Measurements from ENCODE around the gene BMPR1B. TPM values are rescaled to one million over a fixed set of nuclear protein-coding genes. Genes with fewer than 3 reads are reported as not detected.
"Not testable (repeated sequence)": the region's sequence is repeated elsewhere in the genome, so short reads cannot be mapped to it uniquely, and the experiment has no call there.

BMPR1B gene
- total RNA-seq, 1 donor from 2014 or later, result not detected

DNA sequence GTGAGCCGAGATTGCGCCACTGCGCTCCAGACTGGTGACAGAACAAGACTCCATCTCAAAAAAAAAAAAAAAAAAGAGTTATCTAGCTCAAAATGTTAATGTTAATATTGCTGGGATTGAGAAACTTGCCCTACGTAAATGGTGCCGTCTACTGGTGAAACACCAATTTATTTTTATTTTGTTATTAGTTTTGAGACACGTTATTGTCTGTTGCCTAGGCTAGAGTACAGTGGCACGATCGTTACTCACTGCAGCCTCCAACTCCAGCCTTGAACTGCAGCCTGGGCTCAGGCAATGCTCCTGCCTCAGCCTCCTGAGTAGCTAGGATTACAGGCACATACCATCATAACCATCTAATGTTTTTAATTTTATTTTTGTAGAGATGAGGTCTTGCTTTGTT is 262.8 kb downstream of the BMPR1B start:
- intact Hi-C loops (cut with micrococcal nuclease), result no loop called here

- intact Hi-C loops (cut with micrococcal nuclease), result no loop called here
Observed at GRCh38 chr4:95021099-95021498, 263.3 kb downstream of the BMPR1B start.

GRCh38 chr4:95023110-95023509 is 265.4 kb downstream of the BMPR1B start:
- intact Hi-C loops (cut with micrococcal nuclease), result no loop called here

DNA sequence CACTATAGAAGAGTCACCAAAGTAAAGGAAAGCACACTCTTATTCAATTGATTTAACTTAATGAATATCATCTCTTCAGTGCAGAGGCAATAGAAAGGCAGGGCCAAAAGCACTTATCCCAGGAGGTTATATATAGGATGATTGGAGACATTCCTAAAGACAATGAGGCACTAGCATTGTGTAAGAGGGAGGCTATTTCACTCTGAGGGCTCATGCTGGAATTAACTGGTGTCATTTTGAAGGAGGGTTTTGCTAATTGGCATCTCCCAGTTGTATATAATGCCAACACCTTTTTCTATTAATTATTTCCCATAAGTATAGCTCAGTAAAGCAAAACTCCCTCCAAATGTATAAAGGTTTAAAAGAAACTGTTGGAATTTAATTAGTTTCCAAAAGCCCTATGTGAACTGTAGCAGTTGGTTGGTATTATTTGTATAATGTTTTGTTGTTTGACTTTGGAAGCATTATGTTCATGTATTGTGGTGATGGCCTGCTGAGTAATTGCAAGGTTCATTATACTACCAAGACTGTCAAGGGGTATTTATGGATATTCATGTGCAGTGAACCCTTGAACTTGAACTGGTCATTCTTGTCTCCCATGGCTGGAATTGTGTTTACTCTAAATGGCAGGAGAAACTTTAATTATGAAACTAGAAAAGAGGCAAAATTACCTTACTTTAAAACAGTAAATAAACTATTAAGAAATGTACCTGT is 270.3 kb downstream of the BMPR1B start:
- intact Hi-C loops (cut with micrococcal nuclease), result no loop called here

DNA sequence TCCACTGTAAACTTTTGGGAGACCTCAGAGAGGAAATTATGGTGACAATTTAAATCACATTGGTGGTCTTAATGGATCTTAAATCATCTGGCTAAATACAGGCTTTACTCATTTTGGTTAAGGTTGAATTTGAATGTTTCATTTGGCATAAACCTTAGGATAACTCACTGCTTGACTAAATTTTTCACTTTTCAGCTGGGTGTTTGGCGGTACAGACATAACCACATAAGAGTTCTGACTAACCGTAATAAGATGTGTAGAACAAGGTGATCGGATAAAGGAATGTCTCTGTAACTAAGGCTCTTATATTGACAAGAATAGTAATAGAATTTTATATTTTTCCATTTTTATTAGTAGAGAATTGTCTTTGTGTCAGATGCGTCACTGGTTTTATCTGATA is 281.0 kb downstream of the BMPR1B start:
- intact Hi-C loops (cut with micrococcal nuclease), result no loop called here

DNA sequence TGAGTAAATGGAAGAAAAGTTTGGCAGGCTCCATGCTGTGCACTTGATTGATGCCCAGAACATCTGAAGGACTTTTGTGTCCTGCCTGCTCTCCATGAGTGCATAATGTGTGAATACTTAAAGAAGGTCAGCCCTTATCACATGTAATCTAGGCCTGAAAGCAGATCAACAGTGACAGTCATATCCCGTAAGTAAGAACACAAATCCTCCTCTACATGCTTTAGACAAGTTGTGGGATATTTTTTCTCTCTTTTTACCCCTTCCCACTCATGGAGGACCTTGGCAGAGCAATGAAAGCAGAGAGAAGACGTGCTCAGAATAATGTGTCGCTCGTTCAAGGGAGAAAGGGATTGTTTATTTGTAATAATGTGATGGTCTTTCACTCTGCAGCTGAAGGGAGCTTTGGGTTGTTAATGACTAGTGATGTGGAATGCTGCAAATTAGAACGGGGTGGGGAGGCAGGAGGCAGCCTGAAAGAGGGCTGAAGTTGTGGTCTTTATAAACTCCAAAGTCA is 286.6 kb downstream of the BMPR1B start:
- intact Hi-C loops (cut with micrococcal nuclease), result no loop called here

DNA sequence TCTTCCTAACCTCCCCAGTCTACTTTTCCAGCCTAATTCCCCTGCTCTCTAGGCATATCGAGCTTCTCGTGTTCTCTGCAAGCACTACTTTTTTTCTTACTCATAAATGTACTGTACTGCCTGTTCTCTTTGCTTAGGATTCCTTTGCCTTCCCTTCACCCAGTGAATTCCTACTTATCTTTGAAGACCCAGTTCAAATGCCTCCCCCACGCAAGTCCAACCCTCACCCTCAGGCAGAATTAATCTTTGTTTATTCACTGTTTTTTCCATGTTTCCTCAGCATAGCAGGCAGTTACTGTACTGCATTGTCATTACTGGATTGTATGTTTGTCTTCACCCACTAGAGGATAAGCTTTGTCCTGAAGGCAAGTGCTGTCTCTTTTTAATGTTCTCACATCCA is 287.7 kb downstream of the BMPR1B start:
- intact Hi-C loops (cut with micrococcal nuclease), result no loop called here

GRCh38 chr4:95048296-95048695 is 290.5 kb downstream of the BMPR1B start:
- intact Hi-C loops (cut with micrococcal nuclease), result no loop called here

DNA sequence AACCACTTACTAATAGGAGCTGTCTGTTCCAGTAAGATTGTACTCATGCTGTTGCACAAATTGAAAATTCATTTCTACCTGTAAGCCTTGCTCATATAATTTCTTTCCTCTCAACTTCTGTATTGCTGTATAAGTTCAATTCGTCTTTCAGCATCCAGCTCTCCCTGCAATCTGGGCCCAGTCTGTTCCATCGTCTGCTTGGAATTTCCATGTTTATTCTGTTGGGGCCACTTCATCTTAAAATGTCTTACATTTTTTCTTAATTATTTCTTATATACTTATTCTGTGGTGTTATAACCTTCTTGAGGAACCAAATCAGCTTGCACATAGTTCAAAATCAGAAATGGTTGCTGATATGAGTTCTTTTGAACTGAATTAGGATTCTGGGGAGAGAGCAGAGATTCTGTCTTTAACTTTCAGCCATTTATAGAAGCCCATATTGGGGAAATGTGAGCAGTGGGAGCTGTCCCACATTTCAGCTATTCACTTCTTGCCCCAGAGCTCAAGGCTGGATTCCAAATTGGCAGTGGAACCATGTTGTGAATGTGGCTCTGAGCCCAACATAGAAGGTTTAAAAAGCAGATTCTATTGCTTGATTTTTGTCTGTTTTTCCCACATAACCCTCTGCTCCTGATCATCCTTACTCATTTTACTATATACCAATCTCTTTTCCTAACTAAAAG is 291.9 kb downstream of the BMPR1B start:
- intact Hi-C loops (cut with micrococcal nuclease), result no loop called here

DNA sequence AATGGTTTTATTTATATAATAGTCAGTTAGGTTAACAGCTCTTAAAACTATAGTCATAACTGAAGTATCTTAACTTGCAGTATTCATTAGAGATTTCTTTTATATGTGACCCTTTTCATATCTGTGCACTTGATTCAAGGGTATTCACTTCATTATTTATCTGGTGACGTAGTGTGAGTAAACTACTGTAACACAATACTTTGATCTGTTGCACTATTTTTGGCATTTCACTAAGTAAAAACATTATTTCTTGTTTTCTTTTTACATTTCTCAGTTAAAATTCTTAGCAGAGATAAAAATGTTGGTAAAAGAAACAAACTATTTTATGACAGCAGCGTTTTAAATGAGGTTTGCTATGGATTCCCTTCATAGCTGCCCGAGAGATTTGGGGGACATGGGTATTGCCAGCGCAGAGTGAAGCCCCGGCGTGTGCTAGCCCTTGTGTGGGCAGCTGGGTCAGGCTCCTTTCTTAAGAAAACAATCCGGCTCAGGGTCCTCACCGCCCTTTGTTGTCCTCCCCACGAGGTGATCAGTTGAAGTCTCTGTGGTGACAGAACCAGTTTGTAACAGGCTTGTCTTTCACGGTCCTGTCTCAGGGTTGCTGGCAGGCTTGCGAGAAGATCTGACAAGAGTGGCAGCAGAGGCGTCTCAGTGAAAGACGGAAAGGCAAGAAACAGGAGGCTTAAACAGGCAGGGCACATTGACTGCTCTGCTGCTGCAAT is 293.4 kb downstream of the BMPR1B start:
- intact Hi-C loops (cut with micrococcal nuclease), result no loop called here

DNA sequence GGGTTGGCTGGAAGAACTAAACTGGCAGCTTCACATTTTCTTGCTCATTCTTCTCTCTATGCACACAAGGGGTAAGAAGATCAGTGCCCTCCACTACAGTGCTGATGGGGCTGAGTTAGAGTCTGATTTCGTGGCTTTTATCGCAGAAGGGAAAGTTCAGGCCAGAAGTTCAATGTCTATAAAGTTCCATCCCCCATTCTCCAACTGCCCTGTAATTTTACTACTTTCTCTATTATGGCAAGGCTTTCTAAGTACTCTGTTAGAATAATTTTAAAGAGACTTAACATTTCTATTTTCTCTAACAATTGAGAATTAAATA is 293.9 kb downstream of the BMPR1B start:
- intact Hi-C loops (cut with micrococcal nuclease), result no loop called here

- intact Hi-C loops (cut with micrococcal nuclease), result no loop called here
Observed at GRCh38 chr4:95058991-95059390, 301.2 kb downstream of the BMPR1B start.

DNA sequence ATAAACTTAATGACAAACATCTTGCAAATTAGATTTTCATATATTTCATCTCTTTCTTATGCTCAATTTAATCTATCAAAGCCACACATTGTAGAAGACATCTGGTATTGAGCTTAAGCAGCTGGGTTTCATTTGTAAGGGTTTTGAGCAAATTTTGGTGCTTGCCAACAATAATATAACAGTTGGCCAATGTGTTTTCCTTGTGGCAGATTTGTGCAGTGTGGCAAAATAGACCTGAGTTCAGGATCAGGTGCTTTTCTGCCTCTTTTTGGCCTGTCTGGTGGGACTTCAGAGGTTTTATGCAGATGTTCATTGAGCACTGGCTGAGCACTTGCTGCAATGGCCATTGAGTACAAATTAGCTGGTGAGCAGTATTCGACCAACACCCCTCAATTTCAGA is 301.9 kb downstream of the BMPR1B start:
- intact Hi-C loops (cut with micrococcal nuclease), result no loop called here

DNA sequence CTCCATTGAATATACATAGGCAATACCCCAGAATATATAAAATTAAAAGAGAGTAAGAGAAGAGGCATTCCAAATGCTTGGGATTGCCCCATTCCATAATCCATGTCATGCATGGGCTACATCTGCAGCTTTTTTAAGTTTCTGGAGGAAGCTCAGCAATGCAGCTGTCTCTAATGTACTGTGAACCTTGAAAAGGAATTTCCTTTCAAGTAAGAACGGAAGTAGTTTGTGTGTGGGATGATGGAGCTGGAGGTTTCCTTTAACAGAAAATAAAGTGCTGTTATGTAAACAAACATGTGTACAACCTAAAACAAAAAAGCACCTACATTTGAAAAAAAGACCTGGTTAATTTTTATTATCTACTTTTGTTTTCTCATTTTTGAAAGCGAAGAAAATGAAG is 303.5 kb downstream of the BMPR1B start:
- intact Hi-C loops (cut with micrococcal nuclease), result no loop called here

DNA sequence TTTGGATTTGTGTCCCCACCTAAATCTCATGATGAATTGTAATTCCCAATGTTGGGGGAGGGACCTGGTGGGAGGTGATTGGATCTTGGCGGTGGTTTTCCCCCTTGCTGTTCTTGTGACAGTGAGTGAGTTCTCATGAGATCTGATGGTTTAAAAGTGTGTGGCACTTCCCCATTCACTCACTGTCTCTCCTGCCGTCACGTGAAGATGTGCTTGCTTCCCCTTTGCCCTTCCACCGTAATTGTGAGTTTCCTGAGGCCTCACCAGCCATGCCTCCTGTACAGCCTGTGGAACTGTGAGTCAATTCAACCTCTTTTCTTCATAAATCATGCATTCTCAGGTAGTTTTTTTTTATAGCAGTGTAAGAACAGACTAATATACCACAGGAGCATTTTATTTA is 304.0 kb downstream of the BMPR1B start:
- intact Hi-C loops (cut with micrococcal nuclease), result not testable (repeated sequence)

- intact Hi-C loops (cut with micrococcal nuclease), result no loop called here
Observed at GRCh38 chr4:95066050-95066449, 308.3 kb downstream of the BMPR1B start.

- intact Hi-C loops (cut with micrococcal nuclease), result no loop called here
Observed at GRCh38 chr4:95068401-95068800, 310.6 kb downstream of the BMPR1B start.

GRCh38 chr4:95068818-95069478 is 311.2 kb downstream of the BMPR1B start:
- intact Hi-C loops (cut with micrococcal nuclease), result no loop called here

- intact Hi-C loops (cut with micrococcal nuclease), result no loop called here
Observed at GRCh38 chr4:95071851-95072250, 314.1 kb downstream of the BMPR1B start.

- intact Hi-C loops (cut with micrococcal nuclease), result no loop called here
Observed at GRCh38 chr4:95073646-95074045, 315.9 kb downstream of the BMPR1B start.

DNA sequence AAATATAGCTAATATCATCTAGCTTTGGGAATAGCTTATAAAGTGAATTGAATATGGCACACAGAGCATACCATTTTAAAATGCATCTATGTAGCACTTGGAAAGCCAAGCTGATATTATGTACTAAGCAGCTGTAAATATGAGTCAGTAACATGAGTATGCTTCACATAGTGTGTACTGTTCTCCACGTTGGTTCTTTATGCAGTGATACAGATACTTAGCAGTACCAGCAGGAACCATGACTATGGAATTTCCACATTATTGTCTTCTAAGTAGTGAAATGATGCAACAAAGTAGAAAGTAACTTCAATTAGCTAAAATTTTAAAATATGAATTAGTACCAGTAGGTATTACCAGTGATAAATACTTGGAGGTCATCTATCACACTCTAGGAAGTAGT is 320.1 kb downstream of the BMPR1B start:
- intact Hi-C loops (cut with micrococcal nuclease), result no loop called here

DNA sequence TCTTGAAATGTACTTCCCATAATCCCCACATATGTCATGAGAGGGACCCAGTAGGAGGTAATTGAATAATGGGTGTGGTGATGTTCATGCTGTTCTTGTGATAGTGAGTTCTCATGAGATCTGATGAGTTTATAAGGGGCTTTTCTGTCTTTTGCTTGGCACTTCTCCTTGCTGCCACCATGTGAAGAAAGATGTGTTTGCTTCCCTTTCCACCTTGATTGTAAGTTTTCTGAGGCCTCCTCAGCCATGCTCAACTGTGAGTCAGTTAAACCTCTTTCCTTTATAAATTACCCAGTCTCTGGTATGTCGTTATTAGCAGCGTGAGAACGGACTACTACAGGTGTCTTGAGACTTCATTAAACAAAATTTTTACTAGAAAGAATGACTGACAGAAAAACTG is 323.2 kb downstream of the BMPR1B start:
- intact Hi-C loops (cut with micrococcal nuclease), result no loop called here

Data from T-helper 2 cell treated with Interferon-gamma antibody and Interleukin-4, amounts not matched to agents 100 ng/mL and 5 ng/mL, for 36 hours (primary cell).